Measurements from ENCODE around the gene KCNN4.

GRCh38 chr19:43784241-43784980, 3.6 kb upstream of the KCNN4 start:
- TF ChIP-seq CTCF (IDR thresholded peaks at IDR 0.05; ENCODE audit: insufficient read depth, low read length, poor library complexity, severe bottlenecking), result no peak
- TF ChIP-seq EZH2phosphoT487 (conservative IDR thresholded peaks at IDR 0.05; ENCODE audit: low read length), result no peak
